Nephron (organoid): ENCODE data around the gene ZNF783.

Experiments used
- H3K27ac Mint-ChIP-seq, 3 experiments: 2 replicates each; pipeline ENCODE4 v1.8.0; 2020; ENCODE audit warnings: mixed read lengths in 3 of 3, mild to moderate bottlenecking in 2 of 3, moderate library complexity in 1 of 3
- H3K27me3 Mint-ChIP-seq: 2 replicates; pipeline ENCODE4 v1.8.0; 2021; ENCODE audit warnings: low read depth, mild to moderate bottlenecking, moderate library complexity, mixed read lengths
- H3K36me3 Mint-ChIP-seq: 2 replicates; pipeline ENCODE4 v1.8.0; 2020; ENCODE audit warnings: low read depth, mixed read lengths
- H3K4me1 Mint-ChIP-seq: 2 replicates; pipeline ENCODE4 v1.8.0; 2020; ENCODE audit warnings: mixed read lengths
- H3K4me3 Mint-ChIP-seq, 3 experiments: 2 replicates each; pipeline ENCODE4 v1.8.0; 2020; ENCODE audit warnings: mild to moderate bottlenecking in 3 of 3, mixed read lengths in 3 of 3, moderate library complexity in 2 of 3
- H3K9me3 Mint-ChIP-seq: 2 replicates; pipeline ENCODE4 v1.8.0; 2020; ENCODE audit warnings: mixed read lengths
- CTCF ChIP-seq, 3 experiments: fragments of 200-600 bp; sonication (generic); IDR thresholded peaks; one replicate each; pipeline ENCODE4 v1.5.0; 2021; ENCODE audit warnings: antibody characterized with exemption in 3 of 3; ENCODE audit not compliant: unreplicated experiment in 3 of 3

ZNF783 gene

GRCh38 chr7:149281508-149282330, 19.7 kb downstream of the ZNF783 start:
- Mint-ChIP-seq H3K4me1 (peaks cover 10% of the 10 kb centered on the region), H3K27me3 (peaks cover 4% of the 10 kb centered on the region), H3K36me3 (peaks cover 39% of the 10 kb centered on the region), H3K9me3 (no peaks in the 10 kb centered on the region), H3K27ac (no peak overlapping the region), H3K4me3 (no peak overlapping the region)
- no peak for TF ChIP-seq CTCF (IDR thresholded peaks at IDR 0.05; ENCODE audit: unreplicated experiment in 3 of 3)

GRCh38 chr7:149282331-149282655, 20.3 kb downstream of the ZNF783 start:
- H3K36me3 Mint-ChIP-seq = peaks cover 35% of the 10 kb centered on the region
- H3K27ac Mint-ChIP-seq = no peak overlapping the region
- no peaks in the 10 kb centered on the region for H3K9me3 Mint-ChIP-seq
- peaks cover 4% of the 10 kb centered on the region for H3K27me3 Mint-ChIP-seq
- H3K4me1 Mint-ChIP-seq = peaks cover 10% of the 10 kb centered on the region
- peak overlapping the region in 2 of 3 experiments; percentile 11 to 33 for H3K4me3 Mint-ChIP-seq
- TF ChIP-seq CTCF (IDR thresholded peaks at IDR 0.05; ENCODE audit: unreplicated experiment in 3 of 3) = no peak

- no peak overlapping the region for H3K27ac Mint-ChIP-seq
- peaks cover 10% of the 10 kb centered on the region for H3K4me1 Mint-ChIP-seq
- H3K9me3 Mint-ChIP-seq = no peaks in the 10 kb centered on the region
- no peak overlapping the region for H3K4me3 Mint-ChIP-seq
- peaks cover 25% of the 10 kb centered on the region for H3K36me3 Mint-ChIP-seq
- TF ChIP-seq CTCF (IDR thresholded peaks at IDR 0.05; ENCODE audit: unreplicated experiment in 3 of 3) = no peak
- H3K27me3 Mint-ChIP-seq = peaks cover 4% of the 10 kb centered on the region
Observed at GRCh38 chr7:149283321-149283720, 21.3 kb downstream of the ZNF783 start.

- Mint-ChIP-seq H3K4me3 (peak overlapping the region; percentile 74 to 94 (median 83)), H3K27me3 (peaks cover 4% of the 10 kb centered on the region), H3K4me1 (peaks cover 10% of the 10 kb centered on the region), H3K9me3 (no peaks in the 10 kb centered on the region), H3K36me3 (peaks cover 15% of the 10 kb centered on the region), H3K27ac (no peak overlapping the region)
- TF ChIP-seq CTCF (IDR thresholded peaks at IDR 0.05; ENCODE audit: unreplicated experiment in 3 of 3) = no peak
Observed at GRCh38 chr7:149284343-149284742, 22.3 kb downstream of the ZNF783 start.

GRCh38 chr7:149284850-149285585, 23.0 kb downstream of the ZNF783 start:
- no peaks in the 10 kb centered on the region for H3K9me3 Mint-ChIP-seq
- peaks cover 10% of the 10 kb centered on the region for H3K4me1 Mint-ChIP-seq
- H3K27ac Mint-ChIP-seq = peak overlapping the region in 1 of 3 experiments; percentile 18
- H3K36me3 Mint-ChIP-seq = peaks cover 11% of the 10 kb centered on the region
- H3K4me3 Mint-ChIP-seq = peak overlapping the region; percentile 92 to 98 (median 94)
- H3K27me3 Mint-ChIP-seq = peaks cover 4% of the 10 kb centered on the region
- no peak for TF ChIP-seq CTCF (IDR thresholded peaks at IDR 0.05; ENCODE audit: unreplicated experiment in 3 of 3)
